ENCODE data around the gene CEACAM1.

GRCh38 chr19:42569193-42569592 lies 40.9 kb upstream of the CEACAM1 start:
- TF ChIP-seq POLR2A (IDR thresholded peaks at IDR 0.05; ENCODE audit: low read length) = no peak
- TF ChIP-seq GATA1 (IDR thresholded peaks at IDR 0.05; ENCODE audit: low read depth, low read length) = no peak
